Superior temporal gyrus (tissue), 1 donor: ENCODE data around the gene UNKL.

ENCODE experiments used
- DNase-seq: peaks from one replicate; pipeline ENCODE4 v3.0.0-alpha.2; 2016; ENCODE audit errors: extremely low spot score

The UNKL gene

GRCh38 chr16:1430759-1431496 is 16.4 kb upstream of the UNKL start, which contains the start of gene PERCC1:
TSS of gene PERCC1 (plus strand) at chr16:1431078. CDS start at chr16:1432594, 1,516 bp downstream.
- DNase-seq: no peak

DNA sequence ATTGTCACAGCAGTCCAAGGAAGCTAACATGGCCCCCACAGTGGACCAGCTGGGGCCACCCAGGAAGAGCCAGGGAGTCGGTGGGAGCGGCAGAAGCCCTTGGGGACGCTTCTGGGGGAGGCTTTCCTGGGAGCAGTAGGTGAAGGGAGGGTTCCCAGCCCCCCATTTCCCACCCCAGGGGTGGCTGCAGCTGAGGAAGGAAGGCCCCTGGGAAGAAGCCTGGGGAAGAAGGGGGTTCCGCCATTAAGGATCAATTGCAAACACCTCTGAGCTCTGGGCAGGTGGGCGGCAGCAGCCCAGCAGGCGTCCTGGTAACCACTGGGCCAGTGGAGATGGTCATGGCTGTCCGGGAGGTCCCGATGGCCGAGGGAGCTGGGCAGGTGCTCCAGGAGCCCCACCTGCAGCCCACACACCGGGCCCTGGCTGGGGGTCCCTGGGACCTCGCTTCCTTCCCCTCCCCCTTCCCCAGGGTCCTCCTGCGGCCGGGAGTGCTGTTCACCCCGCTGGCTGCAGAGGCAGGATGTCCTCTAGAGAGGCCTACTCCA is 15.8 kb upstream of the UNKL start:
- no peak for DNase-seq

- no peak for DNase-seq
These were observed 15.1 kb upstream of the UNKL start for GRCh38 chr16:1429631-1430030.

DNA sequence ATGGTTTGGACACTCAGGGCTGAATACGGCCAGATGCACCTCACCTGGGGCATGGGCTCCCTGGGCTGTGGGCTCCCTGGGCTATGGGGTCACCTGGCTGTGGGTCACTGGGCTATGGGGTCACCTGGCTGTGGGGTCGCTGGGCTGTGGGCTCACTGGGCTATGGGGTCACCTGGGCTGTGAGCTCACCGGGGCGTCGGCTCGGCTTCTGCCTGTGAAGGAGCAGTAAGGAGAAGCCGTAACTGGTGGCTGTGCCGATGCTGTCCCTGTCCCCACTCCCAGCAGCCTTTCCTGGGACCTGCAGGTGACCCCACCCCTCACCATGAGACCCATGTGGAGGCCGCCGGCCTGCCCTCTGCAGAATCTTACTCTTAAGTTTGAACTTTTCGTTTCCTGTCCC is 14.5 kb upstream of the UNKL start:
- no peak for DNase-seq

- DNase-seq: no peak
These were observed 14.0 kb upstream of the UNKL start for GRCh38 chr16:1428511-1428910.

- no peak for DNase-seq
These were observed 13.3 kb upstream of the UNKL start for GRCh38 chr16:1427473-1428461.

DNA sequence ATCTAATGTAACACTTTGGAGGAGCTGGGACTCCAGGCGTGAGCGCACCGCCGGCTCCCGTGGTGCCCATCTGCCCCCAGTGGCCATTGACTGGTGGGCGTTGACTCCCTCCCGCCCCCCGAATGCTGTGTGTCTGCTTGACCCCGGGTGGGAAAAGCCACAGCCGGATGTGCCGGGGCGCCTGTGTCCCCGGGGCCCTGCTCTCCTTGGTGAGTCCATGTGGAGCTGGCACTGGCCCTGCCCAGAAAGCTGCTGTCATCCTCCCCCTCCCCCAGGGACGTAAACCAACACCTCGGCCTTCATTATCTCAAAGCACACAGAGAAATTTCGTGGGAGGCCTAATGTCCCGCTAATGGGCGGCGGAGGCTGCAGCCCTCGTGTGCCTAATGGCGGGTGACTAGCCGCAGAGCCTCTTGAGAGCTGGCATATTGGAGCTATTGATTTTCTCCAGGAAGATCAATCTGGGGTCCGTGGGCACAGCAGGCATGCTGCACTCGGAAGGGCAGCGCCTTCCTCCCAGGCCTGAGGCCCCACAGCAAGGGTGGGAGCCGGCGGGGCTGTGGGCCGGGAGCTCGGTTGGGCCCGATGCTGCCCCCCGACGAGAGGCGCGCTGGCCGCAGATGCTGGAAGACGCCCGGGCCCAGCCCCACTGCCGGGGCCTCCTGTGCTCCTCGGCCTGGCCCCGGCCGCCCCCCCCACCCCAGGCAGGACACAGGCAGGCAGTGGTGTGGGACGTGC is 12.4 kb upstream of the UNKL start:
- DNase-seq: no peak

DNA sequence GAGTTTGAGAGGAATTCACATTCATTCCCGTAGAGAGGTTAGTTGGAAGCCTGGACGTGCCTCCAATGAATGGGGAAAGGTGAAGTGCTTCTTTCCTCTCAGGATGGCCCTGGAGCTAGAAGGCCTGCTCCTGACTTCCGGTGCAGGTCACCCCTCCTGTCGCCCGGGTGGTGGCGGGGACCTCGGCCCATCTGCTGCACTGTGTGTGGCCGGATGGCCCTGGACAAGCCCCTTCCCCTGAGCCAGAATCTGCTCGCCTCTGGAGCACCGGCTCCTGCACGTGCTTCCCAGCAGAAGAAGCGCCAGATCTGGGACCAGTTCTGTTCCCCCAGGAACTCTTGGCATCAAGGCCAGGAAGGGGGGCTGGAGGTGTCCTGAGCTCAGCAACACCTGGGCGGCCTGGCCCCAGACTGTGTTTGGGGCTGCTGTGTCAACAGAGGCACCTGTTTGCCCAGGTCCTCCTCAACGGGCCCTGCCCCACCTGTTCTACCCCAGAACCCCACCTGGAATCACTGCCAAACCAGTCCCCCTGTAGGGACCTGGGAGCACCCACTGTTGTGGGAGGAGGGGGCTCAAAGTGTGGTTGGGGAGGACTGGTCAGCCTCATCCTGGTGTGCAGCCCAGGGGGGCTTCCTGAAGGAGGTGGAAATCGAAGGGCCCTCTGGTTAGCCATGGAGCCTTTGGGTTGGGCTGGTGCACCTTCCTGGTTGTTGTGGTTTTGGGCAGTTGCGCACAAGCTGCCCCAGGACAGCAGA is 11.3 kb upstream of the UNKL start:
- DNase-seq: no peak

DNA sequence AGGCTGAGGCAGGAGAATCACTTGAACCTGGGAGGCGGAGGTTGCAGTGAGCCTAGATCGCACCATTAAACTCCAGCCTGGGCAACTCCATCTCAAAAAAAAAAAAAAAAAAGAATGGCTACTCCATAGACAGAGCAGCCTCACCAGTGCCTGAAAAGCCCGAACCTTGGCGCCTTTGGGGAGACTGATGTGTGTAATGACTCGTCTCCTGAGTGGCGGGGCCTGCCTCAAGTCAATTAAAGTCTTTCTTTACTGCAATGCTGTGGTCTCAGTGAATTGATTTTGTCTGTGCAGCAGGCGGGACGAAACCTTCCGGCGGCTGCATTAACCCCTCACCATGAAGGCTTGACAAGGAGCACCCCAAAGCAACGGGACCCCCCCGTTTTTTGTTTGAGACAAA is 9.5 kb upstream of the UNKL start:
- DNase-seq: no peak

DNA sequence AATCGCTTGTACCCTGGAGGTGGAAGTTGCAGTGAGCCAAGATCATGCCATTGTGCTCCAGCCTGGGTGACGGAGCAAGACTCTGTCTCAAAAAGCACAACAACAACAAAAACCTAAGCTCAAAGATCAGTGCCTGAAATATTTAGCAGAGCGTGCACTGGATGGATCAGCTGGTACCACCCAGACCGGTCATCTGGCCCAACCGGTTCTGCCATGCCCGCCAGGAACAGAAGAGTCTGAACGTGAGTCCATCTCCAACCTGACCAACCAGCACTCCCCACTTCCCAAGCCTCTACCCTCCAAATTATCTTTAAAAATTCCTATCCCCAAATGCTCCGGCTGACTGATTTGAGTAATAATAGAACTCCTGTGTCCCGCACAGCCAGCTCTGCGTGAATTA is 7.6 kb upstream of the UNKL start:
- DNase-seq: no peak

- DNase-seq: no peak
These were observed 5.6 kb upstream of the UNKL start for GRCh38 chr16:1420111-1420539.

DNA sequence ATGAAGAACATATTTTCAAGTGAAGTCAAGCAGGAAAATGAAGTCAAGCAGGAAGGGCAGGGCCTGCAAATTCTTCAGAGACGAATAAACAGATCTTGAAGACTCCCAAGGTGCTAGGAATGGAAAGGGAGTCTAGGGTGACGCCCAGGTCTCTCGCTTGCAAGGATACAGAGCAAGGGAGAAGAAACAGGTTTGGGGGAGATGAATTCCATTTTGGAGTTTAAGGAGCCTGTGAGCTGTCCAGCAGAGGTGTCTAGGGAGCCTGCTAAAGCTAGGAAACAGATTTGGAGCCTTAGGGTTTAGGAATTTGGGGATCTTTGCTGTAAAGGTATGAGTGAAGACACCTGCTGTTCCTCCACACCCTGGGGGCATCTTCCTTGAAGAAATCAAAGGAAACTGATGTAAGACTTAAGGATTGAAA is 2.0 kb upstream of the UNKL start:
- DNase-seq: no peak

GRCh38 chr16:1413684-1414531 is 596 bp downstream of the UNKL start:
- no peak for DNase-seq

- no peak for DNase-seq
These were observed 1.7 kb downstream of the UNKL start for GRCh38 chr16:1412847-1413246.

DNA sequence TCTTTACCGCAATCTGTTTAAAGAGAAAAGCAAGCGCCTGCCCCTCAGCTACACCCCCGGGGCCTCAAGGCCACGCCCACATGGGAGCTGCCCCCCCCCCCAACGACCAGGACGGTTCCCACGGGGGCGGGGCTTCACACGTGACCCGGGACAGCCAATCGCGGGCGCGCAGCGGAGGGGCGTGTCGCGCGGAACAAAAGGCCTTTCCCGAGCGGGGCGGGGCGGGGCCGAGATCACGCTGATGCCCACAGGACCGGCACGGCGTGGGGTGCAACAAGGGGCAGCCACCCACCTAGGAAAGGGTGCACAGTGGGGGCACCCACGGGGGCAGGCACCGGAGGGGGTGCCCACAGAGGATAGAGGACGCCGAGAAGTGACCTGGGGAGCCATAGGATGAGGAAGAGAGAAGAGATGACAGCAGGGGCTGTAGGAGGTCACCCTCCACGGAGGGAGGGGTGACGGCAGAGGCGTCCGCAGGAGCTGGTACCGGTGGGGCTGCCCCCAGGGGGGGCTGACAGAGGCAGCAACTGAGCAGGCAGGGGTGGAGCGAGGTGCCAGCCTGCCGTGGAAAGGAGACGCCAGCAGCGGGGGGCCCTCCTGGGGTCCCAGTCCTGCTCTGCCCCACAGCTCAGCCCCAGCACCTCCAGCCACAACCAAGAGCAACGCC is 6.2 kb downstream of the UNKL start:
- DNase-seq: peak; percentile 91

DNA sequence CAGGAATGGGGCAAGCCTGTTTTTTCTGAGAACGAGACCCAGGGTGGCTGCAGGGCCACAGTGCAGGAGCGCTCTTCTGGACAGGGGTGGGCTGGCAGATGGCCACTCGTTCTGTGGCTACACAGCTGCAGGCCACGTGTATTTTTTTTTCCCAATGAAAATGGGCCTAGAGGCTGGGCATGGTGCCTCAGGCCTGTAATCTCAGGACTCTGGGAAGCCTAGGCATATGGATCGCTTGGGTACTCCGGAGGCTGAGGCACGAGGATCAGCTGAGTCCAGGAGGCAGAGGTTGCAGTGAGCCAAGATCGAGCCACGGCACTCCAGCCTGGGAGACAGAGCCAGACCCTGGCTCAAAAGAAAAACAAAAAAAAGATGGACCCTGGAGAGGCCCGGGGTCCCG is 6.8 kb downstream of the UNKL start:
- no peak for DNase-seq

DNA sequence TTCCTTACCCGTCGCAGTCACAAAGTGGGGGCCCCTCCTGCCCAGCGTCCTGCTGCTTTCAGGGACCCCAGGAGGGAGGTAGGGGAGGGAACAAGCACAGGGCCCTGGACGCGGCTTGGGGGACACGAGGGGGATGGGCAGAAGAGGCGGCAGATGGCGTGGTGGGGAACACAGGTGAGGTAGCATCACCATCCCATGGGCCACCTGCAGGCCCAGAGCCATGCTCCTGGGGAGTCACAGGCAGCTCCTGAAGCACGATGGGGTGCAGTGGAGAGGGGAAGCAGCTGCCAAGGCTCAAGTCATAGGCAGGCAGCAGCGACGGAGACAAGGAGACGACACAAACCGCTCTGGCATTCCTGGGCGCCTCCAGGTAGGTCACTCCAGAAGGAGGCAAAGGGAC is 10.8 kb downstream of the UNKL start:
- no peak for DNase-seq

DNA sequence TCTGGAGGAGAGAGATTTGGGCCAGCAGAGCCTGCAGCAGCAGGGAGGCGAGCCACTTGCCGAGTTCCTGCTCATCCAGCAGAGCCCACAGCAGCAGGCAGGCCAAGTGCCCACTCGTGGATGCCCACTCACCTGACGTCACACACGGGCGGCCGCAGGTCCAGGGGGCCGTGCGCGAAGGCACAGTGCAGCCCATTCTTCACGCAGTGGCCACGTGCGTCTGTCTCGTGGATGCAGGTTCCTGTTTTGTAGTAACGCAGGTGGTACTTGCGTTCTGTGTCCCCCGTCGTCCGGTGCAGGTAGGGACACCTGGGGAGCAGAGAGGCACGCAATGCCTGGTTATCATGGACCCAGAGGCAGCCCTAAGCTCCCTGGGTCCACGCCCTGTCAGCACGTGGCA is 11.5 kb downstream of the UNKL start:
- no peak for DNase-seq

DNA sequence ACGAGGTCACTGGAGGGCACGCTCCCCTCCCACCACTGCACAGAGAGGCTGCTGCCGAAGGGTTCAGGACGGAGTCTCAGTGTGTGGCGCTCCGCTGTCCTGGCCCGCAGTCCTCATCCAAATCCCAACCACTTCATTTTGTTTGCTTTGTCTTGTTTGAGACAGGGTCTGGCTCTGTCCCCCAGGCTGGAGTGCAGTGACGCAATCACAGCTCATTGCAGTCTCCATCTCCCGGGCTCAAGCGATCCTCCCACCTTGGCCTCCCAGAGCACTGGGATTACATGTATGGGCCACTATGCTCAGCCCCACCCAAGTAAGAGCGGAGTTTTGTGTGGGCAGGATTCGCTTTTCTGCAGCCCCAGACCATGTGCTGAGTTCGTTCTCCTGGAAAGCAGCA is 12.7 kb downstream of the UNKL start:
- no peak for DNase-seq
